CD14-positive monocyte (primary cell): ENCODE measurements around the gene CDH5. TPM values are rescaled to one million over a fixed set of nuclear protein-coding genes. Genes with fewer than 3 reads are reported as not detected.
A peak's percentile ranks its signal among the peaks of the same experiment; 100 is the strongest.

Experiments used
- DNase-seq, 3 donors: peaks; one replicate each; pipeline ENCODE4 v3.0.0-alpha.2; 2011 to 2022
- H2AFZ ChIP-seq: 2 replicates; pipeline ENCODE4 v1.6.0; 2012; ENCODE audit warnings: mild to moderate bottlenecking, low read depth, low read length, inconsistent platforms; ENCODE audit not compliant: insufficient read depth, poor library complexity, severe bottlenecking
- H3K27ac ChIP-seq, 2 donors: 1 replicate in 1 of 2; 2 replicates in 1 of 2; pipeline ENCODE4 v1.5.1; 2012 to 2013; ENCODE audit warnings: low read length in 2 of 2, control low read depth in 1 of 2, inconsistent platforms in 1 of 2, low read depth in 1 of 2, mild to moderate bottlenecking in 1 of 2
- H3K27me3 ChIP-seq, 2 donors: one replicate each; pipeline versions ENCODE4 v1.6.0 to v1.6.1; 2011 to 2013; ENCODE audit warnings: low read length in 2 of 2; ENCODE audit not compliant: control insufficient read depth in 2 of 2, insufficient read depth in 2 of 2
- H3K36me3 ChIP-seq, 2 donors: replicated peaks in 1 of 2; 1 replicate in 1 of 2; 2 replicates in 1 of 2; pipeline versions ENCODE4 v1.5.1 to v1.6.1; 2012 to 2013; ENCODE audit warnings: low read length in 2 of 2, control low read depth in 1 of 2, inconsistent platforms in 1 of 2, mild to moderate bottlenecking in 1 of 2; ENCODE audit not compliant: insufficient read depth in 2 of 2, control insufficient read depth in 1 of 2
- H3K4me1 ChIP-seq, 2 donors: 1 replicate in 1 of 2; 2 replicates in 1 of 2; pipeline versions ENCODE4 v1.5.1 to v1.6.1; 2012 to 2013; ENCODE audit warnings: low read length in 2 of 2, control low read depth in 1 of 2, inconsistent platforms in 1 of 2, mild to moderate bottlenecking in 1 of 2, moderate library complexity in 1 of 2; ENCODE audit not compliant: insufficient read depth in 2 of 2, control insufficient read depth in 1 of 2
- H3K4me2 ChIP-seq: replicated peaks from 2 replicates; pipeline ENCODE3; 2012; ENCODE audit warnings: low read length, moderate library complexity, mild to moderate bottlenecking; ENCODE audit not compliant: poor library complexity, severe bottlenecking; ENCODE audit errors: extremely low read depth
- H3K4me3 ChIP-seq, 3 experiments: fragments of 200-600 bp in 1 of 3; sonication (generic) in 1 of 3; replicated peaks in 1 of 3; 1 replicate in 2 of 3; 2 replicates in 1 of 3; pipeline ENCODE4 v1.5.1; 2011 to 2013; ENCODE audit warnings: low read length in 3 of 3, mild to moderate bottlenecking in 3 of 3, control low read depth in 2 of 3, low read depth in 2 of 3, inconsistent platforms in 1 of 3, moderate library complexity in 1 of 3
- H3K79me2 ChIP-seq: 2 replicates; pipeline ENCODE4 v1.6.0; 2012; ENCODE audit warnings: mild to moderate bottlenecking, control low read depth, inconsistent platforms, low read length, moderate library complexity; ENCODE audit not compliant: insufficient read depth
- H3K9ac ChIP-seq: 2 replicates; pipeline ENCODE4 v1.6.0; 2017; ENCODE audit warnings: low read length, mild to moderate bottlenecking; ENCODE audit not compliant: insufficient read depth, poor library complexity, severe bottlenecking
- H3K9me3 ChIP-seq, 2 donors: replicated peaks in 1 of 2; 1 replicate in 1 of 2; 2 replicates in 1 of 2; pipeline versions ENCODE4 v1.5.1 to v1.6.1; 2012 to 2013; ENCODE audit warnings: low read length in 2 of 2, control low read depth in 1 of 2; ENCODE audit not compliant: control insufficient read depth in 1 of 2, insufficient read depth in 1 of 2
- H4K20me1 ChIP-seq: 2 replicates; pipeline ENCODE4 v1.6.0; 2012; ENCODE audit warnings: mild to moderate bottlenecking, low read length, control low read depth, moderate library complexity; ENCODE audit not compliant: insufficient read depth
- H3K27ac Mint-ChIP-seq, 7 donors: one replicate each; pipeline ENCODE4 v1.8.0; 2020; ENCODE audit warnings: mild to moderate bottlenecking in 7 of 7, mixed read lengths in 7 of 7, moderate library complexity in 6 of 7, inconsistent platforms in 2 of 7
- H3K27me3 Mint-ChIP-seq, 3 donors: one replicate each; pipeline ENCODE4 v1.8.0; 2021 to 2022; ENCODE audit warnings: low read depth in 3 of 3, mild to moderate bottlenecking in 3 of 3, mixed read lengths in 3 of 3, moderate library complexity in 3 of 3, inconsistent platforms in 1 of 3
- H3K36me3 Mint-ChIP-seq, 2 donors: one replicate each; pipeline ENCODE4 v1.8.0; 2020; ENCODE audit warnings: mixed read lengths in 2 of 2, inconsistent platforms in 1 of 2, mild to moderate bottlenecking in 1 of 2
- H3K4me1 Mint-ChIP-seq: one replicate; pipeline ENCODE4 v1.8.0; 2020; ENCODE audit warnings: mild to moderate bottlenecking, mixed read lengths
- H3K4me3 Mint-ChIP-seq, 2 donors: one replicate each; pipeline ENCODE4 v1.8.0; 2020; ENCODE audit warnings: mild to moderate bottlenecking in 2 of 2, mixed read lengths in 2 of 2, moderate library complexity in 1 of 2
- H3K9me3 Mint-ChIP-seq, 7 donors: one replicate each; pipeline ENCODE4 v1.8.0; 2020 to 2022; ENCODE audit warnings: mixed read lengths in 7 of 7, mild to moderate bottlenecking in 6 of 7, moderate library complexity in 6 of 7, inconsistent platforms in 2 of 7
- CTCF ChIP-seq: fragments of 200-600 bp; IDR thresholded peaks from one replicate; pipeline ENCODE4 v1.8.0; 2022; ENCODE audit warnings: antibody characterized with exemption, mild to moderate bottlenecking
- WGBS: methylation state at CpG from one replicate; pipeline ENCODE4 v1.1.5; 2013; ENCODE audit warnings: missing lambda C conversion rate; ENCODE audit not compliant: insufficient coverage; 5-methylcytosine and 5-hydroxymethylcytosine counted together
- intact Hi-C, 2 donors: fragments of 100-400 bp; cut with micrococcal nuclease; formaldehyde crosslinking; loops; one replicate each; pipeline versions ENCODE4 v1.15.0 to v1.15.1; 2023
- polyA plus RNA-seq, 3 donors: library from polyadenylated mRNA; depleted of rRNA in 1 of 3; unstranded in 2 of 3; stranded (reverse) in 1 of 3; fragments of 300-500 nt in 2 of 3; fragments of >200 nt in 1 of 3; fragmentation: Illumina TruSeq in 2 of 3; gene quantifications; 1 replicate in 2 of 3; 2 replicates in 1 of 3; pipeline ENCODE4 v1.2.3, GENCODE V29; 2012 to 2021

The CDH5 gene
- polyA plus RNA-seq, 3 donors = 0.12 to 0.22 TPM; not detected in 1

- TF ChIP-seq CTCF = no peak
- Mint-ChIP-seq H3K27ac (peak overlapping the region in 1 of 7 donors; percentile 57), H3K9me3 (peaks cover 0 to 12% (median 2%) of the 10 kb centered on the region in 7 donors), H3K4me1 (peaks cover 11% of the 10 kb centered on the region), H3K36me3 (no peaks in the 10 kb centered on the region), H3K4me3 (peak overlapping the region in 1 of 2 donors; percentile 66), H3K27me3 (peaks cover 55 to 62% (median 56%) of the 10 kb centered on the region in 3 donors)
- intact Hi-C loops = no loop called here
- Histone ChIP-seq H4K20me1 (no peaks in the 10 kb centered on the region), H3K4me2 (no peak overlapping the region), H3K9ac (no peak overlapping the region), H3K9me3 (peaks cover 0 to 22% of the 10 kb centered on the region in 2 donors), H3K4me3 (no peak overlapping the region), H2AFZ (no peak overlapping the region), H3K79me2 (no peaks in the 10 kb centered on the region), H3K4me1 (peaks cover 7 to 10% of the 10 kb centered on the region in 2 donors), H3K27ac (no peak overlapping the region), H3K36me3 (no peaks in the 10 kb centered on the region), H3K27me3 (peaks cover 28 to 54% of the 10 kb centered on the region in 2 donors)
- WGBS = 86% methylated on average over 5 of the region's 5 CpGs
- no peak for DNase-seq
Observed at GRCh38 chr16:66432429-66432828, 65.9 kb downstream of the CDH5 start.

GRCh38 chr16:66434619-66435430 is 68.3 kb downstream of the CDH5 start:
- no peak overlapping the region for H3K27ac Mint-ChIP-seq
- peaks cover 37 to 47% (median 38%) of the 10 kb centered on the region in 3 donors for H3K27me3 Mint-ChIP-seq
- H2AFZ ChIP-seq = no peak overlapping the region
- intact Hi-C loops = no loop called here
- WGBS = 81% methylated on average over 6 of the region's 9 CpGs
- peak overlapping the region; percentile 4 for H3K9ac ChIP-seq
- H3K4me3 Mint-ChIP-seq = no peak overlapping the region
- H3K36me3 ChIP-seq = no peaks in the 10 kb centered on the region
- no peak for DNase-seq
- no peaks in the 10 kb centered on the region for H3K36me3 Mint-ChIP-seq
- H3K27ac ChIP-seq = no peak overlapping the region
- TF ChIP-seq CTCF = no peak
- H4K20me1 ChIP-seq = no peaks in the 10 kb centered on the region
- H3K4me1 Mint-ChIP-seq = peaks cover 3% of the 10 kb centered on the region
- no peaks in the 10 kb centered on the region for H3K4me1 ChIP-seq
- no peaks in the 10 kb centered on the region for H3K79me2 ChIP-seq
- H3K9me3 Mint-ChIP-seq = no peaks in the 10 kb centered on the region
- H3K9me3 ChIP-seq = peaks cover 0 to under 1% of the 10 kb centered on the region in 2 donors
- no peak overlapping the region for H3K4me3 ChIP-seq
- peaks cover 4 to 30% of the 10 kb centered on the region in 2 donors for H3K27me3 ChIP-seq
- H3K4me2 ChIP-seq = no peak overlapping the region
